IPS-15b (cell line): ENCODE results near the gene NCAPH2.
"Not testable (repeated sequence)": the region's sequence is repeated elsewhere in the genome, so short reads cannot be mapped to it uniquely, and the experiment has no call there.

Source experiments
- H3K27me3 ChIP-seq: one replicate; pipeline ENCODE4 v1.6.1; 2013; ENCODE audit warnings: low read length; ENCODE audit not compliant: control insufficient read depth, insufficient read depth
- H3K36me3 ChIP-seq: one replicate; pipeline ENCODE4 v1.6.1; 2013; ENCODE audit warnings: low read length; ENCODE audit not compliant: control insufficient read depth, insufficient read depth
- H3K4me1 ChIP-seq: one replicate; pipeline ENCODE4 v1.6.1; 2013; ENCODE audit warnings: mild to moderate bottlenecking, low read length; ENCODE audit not compliant: control insufficient read depth, insufficient read depth
- H3K4me3 ChIP-seq: one replicate; pipeline ENCODE4 v1.5.1; 2013; ENCODE audit warnings: low read depth, low read length
- H3K9ac ChIP-seq: one replicate; pipeline ENCODE4 v1.6.1; 2013; ENCODE audit warnings: low read depth, mild to moderate bottlenecking, low read length
- H3K9me3 ChIP-seq: one replicate; pipeline ENCODE4 v1.6.1; 2013; ENCODE audit warnings: mild to moderate bottlenecking, low read length; ENCODE audit not compliant: control insufficient read depth, insufficient read depth

Gene NCAPH2

DNA sequence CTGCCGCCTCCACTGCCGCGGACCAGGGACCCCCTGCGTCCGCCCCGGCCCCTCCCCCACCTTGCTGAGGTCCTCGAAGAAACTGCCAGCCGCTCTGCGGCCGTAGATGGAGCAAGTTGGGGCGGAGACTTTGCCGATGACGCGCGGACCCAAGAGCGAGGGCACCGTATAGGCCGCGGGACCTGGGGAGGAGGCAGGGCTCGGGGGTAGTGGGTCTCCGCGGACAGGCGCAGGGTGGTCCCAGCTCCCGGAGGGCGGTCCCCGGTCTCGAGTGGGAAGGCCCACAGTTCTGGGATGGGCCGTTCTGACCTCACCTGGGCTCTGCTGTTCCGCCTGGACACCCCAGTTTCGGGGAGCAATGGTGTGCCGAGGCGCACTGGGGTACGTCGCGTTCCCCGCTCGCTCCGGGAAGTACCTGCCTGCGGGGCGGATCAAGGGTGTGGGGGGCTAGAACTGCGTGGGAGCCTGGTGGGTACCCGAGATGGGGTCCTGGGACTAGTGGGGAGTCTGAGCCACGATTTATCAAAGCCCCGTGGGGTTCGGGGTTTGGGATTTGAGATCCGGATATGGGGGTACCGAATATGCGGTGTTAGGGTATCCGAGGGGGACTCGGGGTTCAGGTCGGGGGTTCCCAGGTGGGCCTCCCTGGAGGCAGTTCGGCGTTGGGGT lies 23.0 kb downstream of the NCAPH2 start:
- Histone ChIP-seq H3K9me3 (no peaks in the 10 kb centered on the region), H3K9ac (no peak overlapping the region), H3K4me3 (peak overlapping the region; percentile 59), H3K36me3 (no peaks in the 10 kb centered on the region), H3K27me3 (peaks cover 64% of the 10 kb centered on the region), H3K4me1 (no peaks in the 10 kb centered on the region)

- Histone ChIP-seq H3K36me3 (no peaks in the 10 kb centered on the region), H3K27me3 (peaks cover 64% of the 10 kb centered on the region), H3K4me3 (peak overlapping the region; percentile 59), H3K9ac (no peak overlapping the region), H3K4me1 (no peaks in the 10 kb centered on the region), H3K9me3 (no peaks in the 10 kb centered on the region)
Measured at GRCh38 chr22:50531546-50531961, 23.5 kb downstream of the NCAPH2 start.

- H3K4me3 ChIP-seq, result peak overlapping the region; percentile 59
- no peaks in the 10 kb centered on the region for H3K36me3 ChIP-seq
- H3K4me1 ChIP-seq, result no peaks in the 10 kb centered on the region
- no peaks in the 10 kb centered on the region for H3K9me3 ChIP-seq
- H3K27me3 ChIP-seq, result peaks cover 62% of the 10 kb centered on the region
- no peak overlapping the region for H3K9ac ChIP-seq
Measured at GRCh38 chr22:50531962-50532674, 24.1 kb downstream of the NCAPH2 start.

- no peaks in the 10 kb centered on the region for H3K9me3 ChIP-seq
- no peaks in the 10 kb centered on the region for H3K4me1 ChIP-seq
- H3K36me3 ChIP-seq, result no peaks in the 10 kb centered on the region
- no peak overlapping the region for H3K4me3 ChIP-seq
- H3K9ac ChIP-seq, result no peak overlapping the region
- peaks cover 52% of the 10 kb centered on the region for H3K27me3 ChIP-seq
Measured at GRCh38 chr22:50532824-50533796, 25.1 kb downstream of the NCAPH2 start.

DNA sequence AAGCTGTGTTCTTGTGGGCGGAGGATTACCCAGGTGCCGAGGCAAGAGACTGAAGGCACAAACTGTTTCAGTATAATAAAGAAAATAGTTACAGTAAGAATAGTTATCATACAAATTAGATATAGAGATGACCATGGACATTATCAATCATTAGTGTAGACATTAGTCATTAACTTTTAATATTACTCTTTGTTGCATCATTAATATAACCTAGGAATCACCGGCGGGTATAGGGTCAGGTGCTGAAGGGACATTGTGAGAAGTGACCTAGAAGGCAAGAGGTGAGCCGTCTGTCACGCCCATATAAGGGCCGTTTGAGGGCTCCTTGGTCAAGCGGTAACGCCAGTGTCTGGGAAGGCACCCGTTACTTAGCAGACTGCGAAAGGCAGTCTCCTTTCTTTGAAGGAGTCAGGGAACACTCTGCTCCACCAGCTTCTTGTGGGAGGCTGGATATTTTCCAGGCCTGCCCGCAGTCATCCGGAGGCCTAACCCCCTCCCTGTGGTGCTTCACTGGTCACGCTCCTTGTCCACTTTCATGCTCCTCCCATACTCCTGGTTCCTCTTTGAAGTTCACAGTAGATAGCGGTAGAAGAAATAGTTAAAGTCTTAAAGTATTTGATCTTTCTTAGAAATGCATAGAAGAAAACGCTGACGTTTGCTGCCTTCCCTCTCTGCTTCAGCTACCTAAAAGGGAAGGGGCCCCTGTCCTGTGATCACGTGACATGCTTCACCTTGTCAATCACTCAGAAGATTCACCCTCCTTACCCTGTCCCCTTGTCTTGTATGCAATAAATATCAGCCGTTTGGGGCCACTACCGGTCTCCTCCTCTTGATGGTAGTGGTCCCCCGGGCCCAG lies 26.1 kb downstream of the NCAPH2 start:
- H3K4me3 ChIP-seq, H3K36me3 ChIP-seq, H3K9ac ChIP-seq, H3K9me3 ChIP-seq, H3K4me1 ChIP-seq: not testable (repeated sequence)
- H3K27me3 ChIP-seq, result peaks cover 42% of the 10 kb centered on the region

GRCh38 chr22:50535113-50535512 lies 27.1 kb downstream of the NCAPH2 start:
- Histone ChIP-seq H3K4me1 (no peaks in the 10 kb centered on the region), H3K9ac (no peak overlapping the region)

GRCh38 chr22:50536226-50536625 lies 28.2 kb downstream of the NCAPH2 start:
- Histone ChIP-seq H3K9ac (no peak overlapping the region), H3K4me3 (no peak overlapping the region), H3K27me3 (peaks cover 22% of the 10 kb centered on the region), H3K4me1 (no peaks in the 10 kb centered on the region), H3K9me3 (no peaks in the 10 kb centered on the region), H3K36me3 (no peaks in the 10 kb centered on the region)

More at GRCh38 chr22:50535113-50535512, 27.1 kb downstream of the NCAPH2 start:
- Histone ChIP-seq H3K36me3 (no peaks in the 10 kb centered on the region), H3K27me3 (peaks cover 32% of the 10 kb centered on the region), H3K9me3 (no peaks in the 10 kb centered on the region), H3K4me3 (no peak overlapping the region)

DNA sequence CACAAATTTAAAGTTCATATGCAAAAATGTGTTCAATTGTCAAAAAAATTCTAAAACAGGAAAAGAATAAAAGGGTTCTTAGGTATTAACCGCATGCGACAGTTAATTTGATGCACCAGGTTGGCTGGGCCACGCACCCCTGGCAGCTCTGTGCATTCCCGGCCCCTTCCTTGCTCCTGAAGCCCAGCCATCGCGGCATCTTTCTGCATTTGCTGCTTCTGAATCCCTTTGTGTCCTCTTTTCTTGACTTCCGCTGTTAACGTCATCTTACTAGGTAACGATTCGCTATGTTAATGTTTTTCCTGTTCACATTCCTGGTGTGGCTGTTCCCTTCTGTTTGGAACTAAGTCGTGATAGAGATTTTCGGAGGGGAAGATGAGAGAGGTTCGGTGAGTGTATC lies 29.7 kb downstream of the NCAPH2 start:
- Histone ChIP-seq H3K27me3 (peaks cover 11% of the 10 kb centered on the region), H3K9ac (no peak overlapping the region), H3K36me3 (no peaks in the 10 kb centered on the region), H3K4me3 (no peak overlapping the region), H3K9me3 (no peaks in the 10 kb centered on the region), H3K4me1 (no peaks in the 10 kb centered on the region)

DNA sequence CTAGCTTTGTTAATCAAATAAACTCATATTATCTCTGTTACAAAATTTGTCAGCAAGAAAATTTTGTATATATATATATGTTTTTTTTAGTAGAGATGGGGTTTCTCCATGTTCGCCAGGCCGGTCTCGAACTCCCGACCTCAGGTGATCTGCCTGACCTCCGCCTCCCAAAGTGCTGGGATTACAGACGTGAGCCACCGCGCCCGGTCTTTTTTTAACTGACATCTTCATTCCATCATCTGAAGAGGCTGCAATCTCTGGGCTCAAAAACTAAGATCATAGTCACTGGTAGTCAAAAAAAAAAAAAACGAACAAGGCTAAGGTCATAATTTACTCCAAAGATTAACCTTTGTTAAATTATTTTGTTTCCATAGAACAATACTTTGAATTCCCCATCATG lies 32.4 kb downstream of the NCAPH2 start:
- no peaks in the 10 kb centered on the region for H3K4me1 ChIP-seq
- H3K36me3 ChIP-seq, result no peaks in the 10 kb centered on the region
- no peak overlapping the region for H3K4me3 ChIP-seq
- H3K27me3 ChIP-seq, result peaks cover 10% of the 10 kb centered on the region
- H3K9ac ChIP-seq, result no peak overlapping the region
- H3K9me3 ChIP-seq, result no peaks in the 10 kb centered on the region

- H3K9ac ChIP-seq, H3K4me3 ChIP-seq, H3K9me3 ChIP-seq, H3K36me3 ChIP-seq, H3K4me1 ChIP-seq: not testable (repeated sequence)
- peaks cover 19% of the 10 kb centered on the region for H3K27me3 ChIP-seq
Measured at GRCh38 chr22:50541667-50542026, 33.6 kb downstream of the NCAPH2 start.

GRCh38 chr22:50542416-50542927 lies 34.4 kb downstream of the NCAPH2 start:
- H3K9me3 ChIP-seq, result no peaks in the 10 kb centered on the region
- no peak overlapping the region for H3K9ac ChIP-seq
- H3K36me3 ChIP-seq, result no peaks in the 10 kb centered on the region
- no peak overlapping the region for H3K4me3 ChIP-seq
- H3K4me1 ChIP-seq, result no peaks in the 10 kb centered on the region
- peaks cover 21% of the 10 kb centered on the region for H3K27me3 ChIP-seq
